Measurements from ENCODE around the gene ERN1.
A peak's percentile ranks its signal among the peaks of the same experiment; 100 is the strongest.

Gene ERN1

DNA sequence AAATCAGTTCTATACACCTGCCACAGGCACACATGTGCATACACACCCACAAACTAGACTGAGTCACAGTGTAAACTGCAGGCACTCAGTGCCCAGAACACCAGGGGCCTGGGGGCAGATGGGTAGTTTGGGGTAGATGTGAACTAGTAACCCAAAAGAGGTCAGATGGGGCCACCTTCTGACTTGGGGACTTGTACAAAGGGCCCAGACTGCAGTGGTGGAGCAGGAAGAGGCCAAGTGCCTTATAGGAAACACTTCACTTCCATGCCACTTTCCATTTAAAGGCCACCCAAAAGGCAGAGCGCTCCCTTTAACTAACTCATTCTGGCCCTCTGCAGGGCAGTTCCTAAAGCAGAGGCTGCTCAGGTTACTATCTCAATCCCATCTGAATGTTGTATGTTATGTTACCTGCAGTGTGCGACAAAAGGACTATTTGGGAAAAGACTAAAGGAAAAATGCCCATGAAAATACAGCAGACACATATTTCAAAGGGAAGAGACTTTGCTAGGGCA lies 27.8 kb upstream of the ERN1 start:
- no peak for DNase-seq (ENCODE audit: low read depth)

DNA sequence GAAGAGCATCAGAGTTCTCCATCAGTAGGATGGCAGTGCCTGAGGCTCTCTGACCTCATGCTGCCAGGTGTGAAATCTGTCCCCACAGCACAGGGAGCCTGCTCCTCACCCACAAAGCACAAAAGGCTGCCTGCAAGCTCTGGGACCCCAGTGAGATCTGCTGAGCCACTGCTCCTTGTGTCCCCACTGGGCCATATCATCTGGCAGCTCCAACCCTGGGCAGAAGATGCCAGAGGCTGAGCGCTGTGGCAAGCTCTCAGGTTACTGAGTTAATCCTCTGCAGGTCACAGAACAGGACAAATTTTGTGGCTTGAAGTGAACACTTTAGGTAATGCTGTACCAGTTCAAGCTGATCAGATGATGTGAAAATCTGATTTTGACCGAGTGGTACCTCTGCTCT lies 26.7 kb upstream of the ERN1 start:
- DNase-seq (ENCODE audit: low read depth) = no peak

DNA sequence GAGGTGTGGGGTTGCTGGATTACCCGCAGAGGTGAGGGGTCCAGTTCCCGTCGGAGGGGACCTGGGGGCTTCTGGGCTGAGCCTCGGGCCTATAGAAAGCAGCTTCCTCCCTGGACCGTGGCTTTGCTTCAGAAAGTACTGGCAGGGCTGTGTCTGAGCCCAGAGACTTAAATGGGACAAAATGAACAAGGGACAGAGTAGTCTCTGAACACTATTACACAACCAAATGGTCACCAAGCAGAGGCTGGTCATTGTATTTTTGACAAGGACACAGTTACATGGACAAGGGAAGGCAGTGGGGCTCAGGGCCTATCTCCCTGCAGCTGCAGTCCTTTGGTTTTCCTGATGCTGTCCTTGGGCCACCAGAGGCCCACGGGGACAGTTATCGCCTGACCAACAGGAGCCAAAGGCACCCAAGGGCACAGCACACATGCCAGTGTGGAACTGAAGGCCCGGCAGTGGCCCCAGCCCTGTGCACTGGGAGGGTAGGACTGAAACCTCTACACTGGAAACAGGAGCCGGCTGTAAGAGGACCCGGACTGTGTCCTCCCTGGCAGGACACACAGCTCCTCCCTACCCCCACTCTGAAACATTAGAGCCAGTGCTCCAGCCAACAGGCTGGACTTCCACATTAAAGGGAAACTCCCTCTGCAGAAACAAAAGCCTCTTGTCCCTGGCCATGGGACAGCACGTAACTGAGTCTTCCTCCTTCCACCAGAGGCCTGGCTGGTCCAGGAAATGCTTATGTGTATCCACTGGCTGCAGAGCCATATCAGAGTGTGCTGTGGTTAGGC lies 26.0 kb upstream of the ERN1 start:
- DNase-seq (ENCODE audit: low read depth) = no peak

DNA sequence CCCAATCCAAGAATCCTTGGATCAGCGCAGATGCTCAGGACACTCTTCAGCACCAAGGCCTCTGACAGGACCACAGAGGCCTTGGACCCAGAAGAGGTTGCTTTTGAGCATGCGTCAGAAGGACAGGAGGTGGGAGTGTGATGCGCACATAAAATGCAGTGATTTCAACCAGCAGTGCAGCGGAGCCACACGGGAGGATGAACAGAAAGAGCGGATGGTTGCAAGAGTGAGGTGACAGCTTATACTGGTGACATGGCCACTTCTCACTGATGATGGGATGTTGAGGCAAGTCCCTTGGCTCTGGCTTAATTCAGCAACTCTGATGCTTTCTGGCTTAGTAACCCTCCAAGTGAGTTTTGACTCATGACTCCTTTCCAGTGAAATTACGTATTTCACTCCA lies 25.2 kb upstream of the ERN1 start:
- no peak for DNase-seq (ENCODE audit: low read depth)

DNA sequence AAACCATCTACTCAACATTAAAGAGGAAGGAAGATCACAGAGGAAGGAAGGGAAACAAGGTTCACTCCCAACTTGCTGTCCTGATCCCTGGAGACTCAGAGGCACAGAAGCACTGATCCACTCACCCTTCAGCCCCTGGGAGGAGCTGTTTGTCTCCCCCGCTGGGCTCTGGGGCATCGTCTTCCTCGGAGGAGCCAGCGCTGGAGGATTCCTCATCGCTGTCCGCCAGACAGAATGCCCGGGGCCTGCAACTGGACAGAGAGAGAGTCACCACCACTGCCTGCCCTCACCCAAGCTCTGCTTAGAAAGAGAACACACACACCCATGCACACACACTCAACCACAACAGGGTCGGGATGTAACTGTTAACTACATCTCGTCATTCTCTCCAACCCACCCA lies 24.8 kb upstream of the ERN1 start:
- DNase-seq (ENCODE audit: low read depth) = no peak

DNA sequence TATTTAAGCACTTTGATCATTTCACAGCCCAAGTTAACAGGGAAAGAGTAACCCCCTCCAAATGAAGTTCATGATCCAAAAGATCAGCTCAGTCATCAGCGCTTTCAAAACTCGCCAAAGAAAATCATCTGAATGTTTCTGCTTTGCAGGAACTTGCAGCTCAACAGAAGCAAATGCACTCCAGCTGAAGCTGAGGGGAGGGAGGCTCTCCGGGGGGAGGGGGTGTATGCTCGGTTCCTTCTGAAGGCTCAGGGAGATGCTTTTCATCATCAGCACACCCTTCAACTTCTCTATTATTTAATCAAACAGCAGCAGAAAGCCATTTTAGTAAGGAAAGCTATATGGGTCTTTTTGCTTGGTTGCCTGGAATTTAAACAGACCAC lies 24.4 kb upstream of the ERN1 start:
- no peak for DNase-seq (ENCODE audit: low read depth)

DNA sequence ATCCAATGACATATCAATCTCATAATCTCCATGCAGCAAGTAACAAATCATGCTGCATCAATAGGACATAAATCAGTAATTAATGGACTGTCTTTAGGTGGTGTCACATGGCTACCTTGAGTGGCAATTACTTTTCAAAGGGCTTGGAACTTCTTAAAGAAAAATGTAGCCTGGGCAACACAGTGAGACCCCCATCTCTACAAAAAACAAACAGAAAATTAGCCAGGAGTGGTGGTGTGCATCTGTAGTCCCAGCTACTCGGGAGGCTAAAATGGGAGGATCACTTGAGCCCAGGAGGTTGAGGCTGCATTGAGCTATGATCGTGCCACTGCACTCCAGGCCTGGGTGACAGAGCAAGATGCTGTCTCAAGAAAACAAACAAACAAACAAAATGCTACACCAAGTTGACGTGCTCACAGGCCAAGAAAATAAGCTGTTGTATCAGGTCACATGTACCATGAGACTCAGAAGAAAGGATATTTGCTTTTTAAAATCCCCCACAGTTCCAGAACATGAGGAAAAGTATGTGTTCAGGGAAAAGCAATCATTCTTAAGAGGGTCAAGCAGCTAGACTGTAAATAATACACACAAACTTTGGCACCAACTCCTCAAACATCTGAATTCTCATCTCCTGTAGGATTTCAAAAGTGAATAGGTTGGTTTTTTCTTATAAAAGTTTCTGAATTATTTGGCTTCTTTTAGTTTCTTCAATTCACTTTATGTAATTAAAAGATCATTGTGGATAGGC lies 23.8 kb upstream of the ERN1 start:
- DNase-seq (ENCODE audit: low read depth) = no peak

DNA sequence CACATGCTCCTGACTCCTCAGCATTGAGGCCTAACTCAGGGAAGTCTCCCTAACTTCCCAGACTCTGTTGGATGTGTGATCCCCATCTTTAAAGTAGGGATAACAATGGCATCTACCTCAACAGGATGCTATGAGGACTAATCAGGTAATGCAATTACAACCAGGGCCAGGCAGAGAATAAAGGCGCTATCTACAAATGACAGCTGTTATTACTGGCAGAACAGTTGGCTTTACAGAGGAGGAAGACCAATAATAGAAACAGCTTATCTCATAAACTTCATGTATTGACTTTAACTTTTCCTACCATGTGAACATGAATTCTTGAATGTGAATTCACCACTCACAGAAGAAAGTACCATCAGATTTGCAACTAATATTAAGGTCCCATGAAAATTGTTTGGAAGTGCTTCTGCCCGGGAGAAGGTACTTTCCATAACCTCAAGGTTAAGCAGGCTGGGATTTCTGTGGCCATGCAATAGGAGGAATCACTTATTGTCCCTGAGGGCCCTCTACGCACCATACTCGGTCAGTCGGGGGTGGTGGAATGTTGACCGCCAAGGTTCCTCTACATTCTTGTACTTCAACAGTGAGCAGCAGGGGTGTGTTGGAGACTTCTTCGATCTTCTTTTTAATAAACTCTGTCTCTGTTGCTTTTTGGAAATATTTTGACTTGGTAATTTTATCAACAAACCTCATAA lies 22.6 kb upstream of the ERN1 start:
- no peak for DNase-seq (ENCODE audit: low read depth)

DNA sequence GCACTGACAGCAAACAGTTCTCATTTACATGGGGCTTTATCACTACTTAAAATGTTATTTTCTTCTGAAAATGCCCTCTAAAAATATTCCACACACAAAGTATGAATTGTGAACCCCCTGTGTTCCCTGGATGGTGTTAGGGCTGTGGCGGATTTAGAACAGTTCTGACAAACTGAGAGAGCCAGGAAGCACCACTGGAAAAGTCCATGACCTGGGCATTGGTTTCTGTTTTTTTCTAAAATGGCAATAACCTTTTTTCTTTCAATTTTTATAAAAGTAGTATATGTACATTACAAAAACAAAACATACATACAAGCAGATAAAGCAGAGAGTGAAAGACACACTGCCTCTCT lies 21.0 kb upstream of the ERN1 start:
- no peak for DNase-seq (ENCODE audit: low read depth)

DNA sequence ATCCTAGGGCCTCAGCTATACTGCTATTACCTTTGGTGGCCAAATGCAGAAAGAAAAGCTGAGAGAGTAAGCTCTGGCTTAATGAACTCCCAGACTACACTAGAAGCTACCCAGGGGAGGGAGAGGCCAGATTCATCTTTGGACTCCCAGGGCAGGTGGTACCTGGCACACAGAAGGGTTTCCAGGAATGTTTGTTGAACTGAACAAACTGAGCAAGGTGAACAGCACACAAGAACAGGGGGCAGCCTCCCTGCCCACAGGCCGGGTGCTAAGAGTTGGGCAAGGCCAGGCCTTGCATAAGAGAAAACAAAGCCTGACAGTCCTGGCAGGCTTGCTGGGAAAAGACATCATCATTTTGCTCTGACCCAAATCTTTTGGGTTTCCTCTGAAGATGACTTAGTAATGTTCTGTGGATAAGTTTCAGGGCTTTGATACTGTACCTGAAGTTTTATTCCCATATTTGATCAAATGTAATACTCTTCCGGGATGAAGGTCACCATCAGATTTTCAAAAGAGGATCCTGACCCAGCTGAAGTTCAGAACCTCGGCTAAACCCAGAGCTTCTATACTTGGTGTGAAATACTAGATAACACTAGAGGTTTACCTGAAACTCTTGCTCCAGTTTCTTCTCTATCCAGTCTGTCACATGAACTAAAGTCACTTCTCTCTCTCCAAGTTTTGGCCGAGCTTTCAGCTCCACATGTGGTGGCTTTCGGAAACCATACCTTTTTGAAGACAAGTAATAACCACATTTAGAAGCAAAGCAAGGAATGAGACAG lies 20.5 kb upstream of the ERN1 start:
- DNase-seq (ENCODE audit: low read depth) = no peak

DNA sequence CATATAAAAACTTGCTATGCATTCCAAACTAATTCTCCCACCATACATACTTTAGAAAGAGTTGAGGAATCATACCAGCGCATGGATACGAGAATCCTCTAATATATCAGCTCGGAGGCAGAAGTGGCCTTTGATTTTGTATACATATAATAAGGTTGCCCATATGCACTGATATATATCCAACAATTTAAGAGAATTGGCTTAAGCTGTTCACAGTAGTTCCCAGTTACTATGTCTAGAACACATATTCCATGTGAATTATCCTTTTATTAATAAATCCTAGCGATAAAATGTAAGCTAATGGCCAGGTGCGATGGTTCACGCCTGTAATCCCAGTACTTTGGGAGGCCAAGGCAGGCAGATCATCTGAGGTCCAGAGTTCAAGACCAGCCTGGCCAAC lies 19.3 kb upstream of the ERN1 start:
- DNase-seq (ENCODE audit: low read depth) = no peak

DNA sequence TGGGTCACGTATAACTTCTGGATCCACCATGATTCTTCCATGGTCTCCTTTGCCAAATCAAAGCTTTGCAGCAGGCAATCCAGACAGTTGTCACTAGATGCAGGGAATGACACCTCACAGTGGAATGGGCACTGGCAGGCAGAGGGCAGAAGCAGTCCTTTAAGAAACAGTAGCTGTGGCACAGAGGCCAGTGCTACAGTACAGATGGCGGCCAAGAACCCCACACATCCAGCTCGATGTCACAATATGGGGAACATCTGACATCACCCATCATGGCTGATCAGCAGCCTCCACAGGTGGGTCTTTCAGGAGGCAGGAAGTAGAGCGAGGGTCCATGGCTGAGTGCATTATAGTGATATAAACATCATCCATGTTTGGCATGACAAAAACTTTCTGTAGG lies 18.8 kb upstream of the ERN1 start:
- no peak for DNase-seq (ENCODE audit: low read depth)

DNA sequence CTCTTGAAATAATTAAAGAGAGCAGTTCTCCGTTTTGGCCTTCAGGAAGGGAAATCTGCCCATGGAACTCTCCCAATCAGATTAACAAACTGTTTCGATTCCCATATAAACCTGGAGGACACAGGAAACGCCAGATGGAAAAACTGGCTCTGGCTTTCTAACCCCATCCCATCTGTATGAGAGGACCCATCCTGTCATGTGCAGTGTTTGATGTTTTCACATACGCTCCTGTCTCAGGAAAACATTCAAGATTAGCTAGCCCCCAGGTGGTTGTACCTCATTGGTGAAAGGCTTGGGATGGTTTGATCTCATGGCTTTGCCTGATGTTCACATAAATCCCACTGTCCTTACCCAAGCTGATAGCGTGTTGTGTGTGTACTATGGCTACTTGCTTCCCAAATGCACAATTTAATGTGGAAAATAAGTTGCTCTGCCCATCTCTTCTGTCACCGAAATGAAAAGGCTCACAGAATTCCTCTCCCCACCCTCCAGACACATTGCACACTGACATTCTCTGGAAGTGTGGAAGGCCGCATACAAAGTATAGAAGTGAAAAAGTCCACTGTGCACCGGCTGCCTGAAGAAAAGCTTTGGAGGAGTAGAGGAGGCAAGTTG lies 18.2 kb upstream of the ERN1 start:
- DNase-seq (ENCODE audit: low read depth) = no peak

DNA sequence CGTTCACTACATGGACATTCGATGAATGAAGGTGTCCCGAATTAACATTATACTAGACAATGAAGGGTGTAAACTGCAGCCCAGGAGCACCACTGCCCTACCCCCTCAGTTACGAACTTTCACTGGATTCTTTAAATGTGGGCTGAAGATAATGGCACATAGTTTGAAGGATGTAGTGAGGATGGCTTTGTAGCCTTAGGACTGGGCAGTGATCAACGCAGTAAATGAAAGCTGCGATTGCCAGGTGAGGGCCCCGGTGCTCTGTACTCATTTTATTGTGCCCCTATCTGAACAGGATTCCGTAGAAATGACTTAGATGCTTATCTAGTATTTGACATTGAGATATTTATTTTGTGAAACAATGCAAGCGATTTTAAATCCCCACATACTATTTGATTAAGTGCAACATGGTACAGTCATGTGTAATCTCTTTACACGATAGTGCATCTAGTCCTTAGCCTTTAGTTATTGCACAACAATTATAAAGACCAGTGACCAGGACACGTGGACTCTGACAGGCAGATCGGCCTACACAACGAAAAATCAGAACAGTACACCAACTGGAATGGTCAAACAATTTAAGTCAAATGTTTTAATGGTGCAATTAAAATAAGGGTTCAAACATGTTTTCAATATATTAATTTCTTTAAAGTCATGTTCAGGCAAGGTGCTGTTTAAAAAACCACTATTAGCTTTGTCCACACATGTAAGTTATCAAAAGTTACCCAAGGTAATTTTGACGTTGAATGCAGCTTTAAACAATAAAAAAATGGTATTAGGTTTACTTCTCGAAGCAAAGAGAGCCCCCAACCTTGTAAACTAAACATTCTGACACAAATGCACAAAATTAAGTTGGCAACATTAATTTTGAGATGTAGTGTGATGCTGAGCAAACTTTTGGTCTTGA lies 17.4 kb upstream of the ERN1 start:
- no peak for DNase-seq (ENCODE audit: low read depth)

DNA sequence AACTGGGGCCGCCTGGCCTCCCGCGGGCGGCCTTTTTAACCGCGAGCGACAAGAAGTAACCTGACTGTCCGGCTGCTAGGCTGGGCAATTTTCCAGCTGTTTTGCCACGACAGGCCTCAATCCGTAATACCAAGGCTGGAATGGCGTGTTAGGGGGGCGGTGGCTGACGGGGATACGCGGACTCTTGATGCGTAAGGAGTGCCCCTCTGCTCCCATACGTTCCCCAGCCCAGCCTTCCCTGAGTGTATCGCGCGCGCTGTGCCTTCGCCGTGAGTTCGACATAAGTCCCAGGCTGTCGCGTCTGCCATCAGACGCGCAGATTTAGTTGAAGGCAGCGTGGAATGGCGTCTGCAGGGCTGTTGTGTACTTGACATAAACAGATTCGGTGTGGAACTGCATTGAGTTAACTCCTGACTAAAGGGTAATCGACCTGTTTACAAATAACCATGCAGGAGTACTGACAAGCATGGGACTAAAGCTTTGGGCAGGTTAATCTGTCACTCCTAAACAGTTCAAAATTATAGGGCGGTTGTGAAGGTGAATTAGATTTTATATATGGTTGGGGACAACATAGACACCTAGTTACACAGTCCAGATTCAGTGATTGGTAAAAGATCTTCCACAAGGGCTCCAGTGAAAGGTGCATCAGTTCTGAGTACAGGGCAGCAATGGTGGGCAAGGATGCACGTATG lies 16.6 kb upstream of the ERN1 start:
- peak; percentile 61 for DNase-seq (ENCODE audit: low read depth)

DNA sequence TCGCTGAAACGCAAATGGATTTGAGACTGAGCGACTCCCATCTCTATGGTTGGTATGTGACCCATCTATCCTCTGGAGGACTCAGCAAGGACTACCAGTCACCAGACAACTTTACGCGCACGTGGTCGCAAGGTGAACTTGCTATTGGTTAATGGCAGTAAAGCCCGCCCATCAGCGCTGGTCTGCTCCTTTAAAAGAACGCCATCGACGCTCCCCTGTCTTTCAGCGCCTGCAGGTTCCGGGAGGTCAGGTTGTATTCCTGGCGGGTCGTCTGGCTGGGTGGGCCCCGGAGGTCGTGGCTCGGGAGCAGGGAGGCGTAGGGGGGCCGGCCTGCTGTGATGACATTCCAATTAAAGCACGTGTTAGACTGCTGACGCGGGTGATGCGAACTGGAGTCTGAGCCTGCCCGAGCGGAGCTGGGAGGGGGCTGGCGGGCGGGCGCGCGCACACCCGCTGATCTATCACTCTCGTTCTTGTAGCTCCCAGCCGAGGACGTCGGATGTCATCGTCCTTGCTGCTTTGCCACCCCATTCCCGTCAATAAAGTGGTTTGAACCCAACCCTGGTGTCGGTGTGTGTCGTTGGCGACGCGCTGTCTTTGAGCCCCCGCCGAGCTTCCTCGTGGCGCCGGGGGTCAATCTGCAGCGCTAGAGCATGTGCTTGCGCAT lies 15.9 kb upstream of the ERN1 start:
- peak; percentile 100 for DNase-seq (ENCODE audit: low read depth)

DNA sequence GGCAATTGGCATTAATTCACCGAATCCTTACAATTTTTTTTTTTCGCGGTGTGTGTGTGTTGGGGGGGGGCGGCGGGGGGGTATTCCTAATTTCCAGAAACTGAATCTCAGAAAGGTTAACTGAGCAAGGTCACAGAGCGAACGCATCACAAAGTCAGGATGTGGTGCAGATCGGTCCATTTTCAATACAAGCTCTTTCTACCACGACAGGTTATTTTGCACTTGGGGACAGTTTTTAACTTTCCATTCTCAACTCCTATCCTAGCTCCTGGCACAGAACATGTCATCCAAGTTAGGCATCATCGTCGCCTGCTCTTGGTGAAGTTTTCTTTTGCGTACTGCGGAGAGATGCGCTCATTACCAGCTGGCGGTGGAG lies 15.4 kb upstream of the ERN1 start:
- no peak for DNase-seq (ENCODE audit: low read depth)

DNA sequence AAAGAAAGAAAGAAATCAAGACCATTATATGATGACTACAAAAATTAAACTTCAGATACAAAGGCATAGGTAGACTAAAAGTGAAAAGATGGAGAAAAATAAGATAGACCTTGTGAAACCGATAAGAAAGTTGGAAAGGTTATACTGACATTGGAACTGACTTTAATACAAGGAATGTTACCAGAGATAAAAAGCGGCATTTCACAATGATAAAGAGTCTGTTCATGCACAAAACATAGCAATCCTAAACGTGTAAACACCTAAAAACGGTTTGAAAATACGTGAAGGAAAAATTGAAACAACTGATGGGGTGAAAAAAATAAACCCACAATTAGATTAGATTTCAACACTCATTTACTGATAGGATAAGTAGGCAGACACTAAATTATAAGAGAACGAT lies 9.6 kb upstream of the ERN1 start:
- no peak for DNase-seq (ENCODE audit: low read depth)

DNA sequence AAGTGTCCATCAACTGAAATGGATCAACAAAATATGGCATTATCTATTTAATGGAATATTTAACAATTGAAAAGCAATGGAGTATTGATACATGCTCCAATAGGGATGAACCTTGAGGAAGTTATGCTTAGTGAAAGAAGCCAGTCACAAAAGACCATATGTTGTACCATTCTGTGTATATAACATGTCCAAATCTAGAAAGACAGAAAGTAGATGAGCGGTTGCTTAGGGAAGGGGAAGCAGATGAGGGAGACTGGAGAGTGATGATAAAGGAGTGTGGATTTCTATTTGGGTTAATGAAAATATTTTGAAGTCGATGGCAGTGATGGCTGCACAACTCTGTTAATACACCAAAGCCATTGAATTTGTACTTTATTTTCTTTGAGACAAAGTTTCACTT lies 8.5 kb upstream of the ERN1 start:
- DNase-seq (ENCODE audit: low read depth) = no peak

DNA sequence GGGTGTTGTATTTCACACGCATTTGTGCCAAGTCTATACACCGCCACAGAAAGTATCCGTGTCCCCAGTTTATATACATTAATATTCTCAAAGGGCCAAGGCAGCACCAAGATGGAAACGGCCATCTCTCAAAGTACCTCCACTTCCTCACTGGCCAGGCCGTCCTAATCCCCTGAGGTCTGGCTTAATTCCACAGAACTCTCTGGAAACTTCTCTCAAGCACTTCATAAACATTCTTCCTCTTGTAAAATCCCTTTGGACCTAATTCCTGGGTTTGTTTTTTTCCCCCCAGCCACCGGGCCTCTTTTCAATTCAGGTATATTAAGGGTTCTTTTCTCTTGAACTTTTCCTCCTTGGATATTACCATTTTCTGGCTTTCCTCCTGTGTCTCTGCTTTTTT lies 5.1 kb upstream of the ERN1 start:
- DNase-seq (ENCODE audit: low read depth) = no peak
